Liver (tissue), 9 donors: ENCODE data around the gene NLGN1. TPM values are rescaled to one million over a fixed set of nuclear protein-coding genes. Genes with fewer than 3 reads are reported as not detected.

ENCODE experiments used
- DNase-seq: peaks from one replicate; pipeline ENCODE4 v3.0.0-alpha.2; 2017; ENCODE audit warnings: low spot score
- H3K27ac ChIP-seq, 2 donors: one replicate each; pipeline ENCODE4 v1.7.0; 2013; ENCODE audit warnings: inconsistent platforms in 2 of 2, low read length in 2 of 2, control low read depth in 1 of 2, low read depth in 1 of 2, mild to moderate bottlenecking in 1 of 2
- H3K27me3 ChIP-seq, 4 donors: one replicate each; pipeline versions ENCODE4 v1.6.1 to v1.7.0; 2013; ENCODE audit warnings: low read length in 3 of 4, inconsistent platforms in 1 of 4, mild to moderate bottlenecking in 1 of 4, moderate library complexity in 1 of 4; ENCODE audit not compliant: control insufficient read depth in 4 of 4, insufficient read depth in 4 of 4
- H3K36me3 ChIP-seq, 4 donors: one replicate each; pipeline versions ENCODE4 v1.6.1 to v1.7.0; 2013; ENCODE audit warnings: low read length in 3 of 4, mild to moderate bottlenecking in 3 of 4, low read depth in 1 of 4, moderate library complexity in 1 of 4; ENCODE audit not compliant: control insufficient read depth in 4 of 4, insufficient read depth in 3 of 4
- H3K4me1 ChIP-seq, 4 donors: one replicate each; pipeline versions ENCODE4 v1.6.1 to v1.7.0; 2013; ENCODE audit warnings: low read length in 3 of 4, mild to moderate bottlenecking in 3 of 4, moderate library complexity in 1 of 4; ENCODE audit not compliant: control insufficient read depth in 4 of 4, insufficient read depth in 4 of 4
- H3K4me3 ChIP-seq, 3 donors: one replicate each; pipeline versions ENCODE4 v1.6.1 to v1.7.0; 2013; ENCODE audit warnings: low read length in 3 of 3, control low read depth in 1 of 3, low read depth in 1 of 3, mild to moderate bottlenecking in 1 of 3
- H3K9ac ChIP-seq, 2 donors: one replicate each; pipeline ENCODE4 v1.7.0; 2013; ENCODE audit warnings: low read length in 2 of 2, mild to moderate bottlenecking in 2 of 2, moderate library complexity in 2 of 2, control low read depth in 1 of 2, low read depth in 1 of 2
- H3K9me3 ChIP-seq, 4 donors: one replicate each; pipeline versions ENCODE4 v1.6.1 to v1.7.0; 2013; ENCODE audit warnings: low read length in 3 of 4; ENCODE audit not compliant: control insufficient read depth in 4 of 4
- ATF3 ChIP-seq: IDR thresholded peaks from 2 replicates; pipeline ENCODE4 v1.6.1; 2016; ENCODE audit warnings: antibody characterized with exemption
- CTCF ChIP-seq: fragments of 150-350 bp; IDR thresholded peaks from 2 replicates; pipeline ENCODE4 v1.5.1; 2017; ENCODE audit warnings: improper control_type of control experiment, low read depth, low read length; ENCODE audit not compliant: missing input control
- EGR1 ChIP-seq, 2 donors: IDR thresholded peaks; 2 replicates each; pipeline ENCODE4 v1.6.1; 2016 to 2018; ENCODE audit warnings: antibody characterized with exemption in 2 of 2, low read depth in 2 of 2
- FOXA1 ChIP-seq: IDR thresholded peaks from 2 replicates; pipeline ENCODE4 v1.6.1; 2016; ENCODE audit warnings: antibody characterized with exemption
- FOXA2 ChIP-seq: IDR thresholded peaks from 2 replicates; pipeline ENCODE4 v1.6.1; 2016; ENCODE audit warnings: antibody characterized with exemption
- GABPA ChIP-seq, 2 donors: IDR thresholded peaks in 1 of 2; conservative IDR thresholded peaks in 1 of 2; 2 replicates each; pipeline ENCODE4 v1.6.1; 2016; ENCODE audit warnings: antibody characterized with exemption in 2 of 2, mild to moderate bottlenecking in 1 of 2, moderate library complexity in 1 of 2
- HNF4A ChIP-seq, 2 donors: conservative IDR thresholded peaks; 2 replicates each; pipeline ENCODE4 v1.6.1; 2016; ENCODE audit warnings: antibody characterized with exemption in 2 of 2, mild to moderate bottlenecking in 2 of 2
- HNF4G ChIP-seq: IDR thresholded peaks from 2 replicates; pipeline ENCODE4 v1.6.1; 2016; ENCODE audit warnings: antibody characterized with exemption
- JUND ChIP-seq, 2 donors: IDR thresholded peaks; 2 replicates each; pipeline ENCODE4 v1.6.1; 2016; ENCODE audit warnings: antibody characterized with exemption in 2 of 2
- NR2F2 ChIP-seq: IDR thresholded peaks from 2 replicates; pipeline ENCODE4 v1.6.1; 2016; ENCODE audit warnings: antibody characterized with exemption
- RAD21 ChIP-seq, 2 donors: IDR thresholded peaks; 2 replicates each; pipeline ENCODE4 v1.6.1; 2016; ENCODE audit warnings: antibody characterized with exemption in 2 of 2, mild to moderate bottlenecking in 2 of 2
- RXRA ChIP-seq, 2 donors: IDR thresholded peaks; 2 replicates each; pipeline ENCODE4 v1.6.1; 2017 to 2018; ENCODE audit warnings: antibody characterized with exemption in 2 of 2, mild to moderate bottlenecking in 1 of 2
- SP1 ChIP-seq: IDR thresholded peaks from 2 replicates; pipeline ENCODE4 v1.6.1; 2018; ENCODE audit warnings: antibody characterized with exemption, mild to moderate bottlenecking
- TAF1 ChIP-seq: conservative IDR thresholded peaks from 2 replicates; pipeline ENCODE4 v1.6.1; 2016; ENCODE audit warnings: antibody characterized with exemption, mild to moderate bottlenecking
- YY1 ChIP-seq: IDR thresholded peaks from 2 replicates; pipeline ENCODE4 v1.6.1; 2016; ENCODE audit warnings: antibody characterized with exemption, mild to moderate bottlenecking
- WGBS: extraction: QIAGEN DNeasy Blood & Tissue Kit; methylation state at CpG from one replicate; pipeline ENCODE4 v1.1.7; 2013; 5-methylcytosine and 5-hydroxymethylcytosine counted together
- polyA plus RNA-seq, 2 donors: library from polyadenylated mRNA; stranded (reverse) in 1 of 2; unstranded in 1 of 2; fragments of 200-250 nt in 1 of 2; fragments of >200 nt in 1 of 2; fragmentation: Nextera tagmentation in 1 of 2; extraction: Ambion mirVana in 1 of 2; gene quantifications; one replicate each; pipeline versions ENCODE4 v1.2.1 to v1.2.3, GENCODE V29; 2013 to 2015
- total RNA-seq, 2 donors: library from RNA; depleted of rRNA; stranded (reverse); fragments of >200 nt; gene quantifications; one replicate each; pipeline ENCODE4 v1.2.3, GENCODE V29; 2014
- TF ChIP-seq, protein P1 (sequence below): IDR thresholded peaks from 2 replicates; pipeline ENCODE4 v1.6.1; 2016; ENCODE audit warnings: antibody characterized with exemption
- TF ChIP-seq, protein P2 (sequence below): IDR thresholded peaks from 2 replicates; pipeline ENCODE4 v1.6.1; 2016; ENCODE audit warnings: antibody characterized with exemption, mild to moderate bottlenecking
- TF ChIP-seq, protein P3 (sequence below): IDR thresholded peaks from 2 replicates; pipeline ENCODE4 v1.6.1; 2016; ENCODE audit warnings: antibody characterized with exemption
- donor health status: healthy.
- donor health status: healthy.
- donor health status: healthy.
- donor health status: healthy.
- donor health status: healthy.

The NLGN1 gene
- total and polyA plus RNA-seq, 4 donors, result 0.02 to 0.67 (median 0.37) TPM; not detected in 1

DNA sequence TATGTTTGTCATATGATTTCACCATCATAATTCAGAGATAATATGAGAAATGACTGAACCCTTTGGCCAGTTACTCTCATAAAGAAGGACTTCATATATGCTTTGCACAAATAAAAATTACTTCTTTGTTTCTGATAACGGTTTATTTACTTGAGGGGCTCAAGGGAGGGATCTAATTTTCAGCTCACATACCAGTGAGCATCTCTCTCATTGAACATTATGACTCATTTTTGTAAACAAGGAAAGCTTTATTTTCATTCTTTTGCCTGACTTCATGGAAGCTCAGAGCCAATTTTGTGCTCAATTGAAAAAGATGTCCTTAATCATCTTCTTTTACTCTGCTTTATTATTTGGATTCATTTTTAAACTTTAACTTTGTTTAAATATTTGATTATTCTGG is 5.8 kb downstream of the NLGN1 start (continued):
- no peak for TF ChIP-seq FOXA2
- TF ChIP-seq EGR1 (IDR thresholded peaks at IDR 0.05; ENCODE audit: low read depth in 2 of 2), result no peak
- no peak for TF ChIP-seq FOXA1

GRCh38 chr3:173404156-173404555 is 6.6 kb downstream of the NLGN1 start:
- no peak overlapping the region for H3K4me3 ChIP-seq
- no peak for DNase-seq
- WGBS, result 80% methylated on average over 1 of the region's 1 CpG
- H3K9ac ChIP-seq, result no peak overlapping the region
- no peaks in the 10 kb centered on the region for H3K4me1 ChIP-seq
- no peaks in the 10 kb centered on the region for H3K27me3 ChIP-seq
- H3K9me3 ChIP-seq, result no peaks in the 10 kb centered on the region
- no peak for TF ChIP-seq TAF1
- no peak for TF ChIP-seq HNF4G
- TF ChIP-seq, protein P1, sequence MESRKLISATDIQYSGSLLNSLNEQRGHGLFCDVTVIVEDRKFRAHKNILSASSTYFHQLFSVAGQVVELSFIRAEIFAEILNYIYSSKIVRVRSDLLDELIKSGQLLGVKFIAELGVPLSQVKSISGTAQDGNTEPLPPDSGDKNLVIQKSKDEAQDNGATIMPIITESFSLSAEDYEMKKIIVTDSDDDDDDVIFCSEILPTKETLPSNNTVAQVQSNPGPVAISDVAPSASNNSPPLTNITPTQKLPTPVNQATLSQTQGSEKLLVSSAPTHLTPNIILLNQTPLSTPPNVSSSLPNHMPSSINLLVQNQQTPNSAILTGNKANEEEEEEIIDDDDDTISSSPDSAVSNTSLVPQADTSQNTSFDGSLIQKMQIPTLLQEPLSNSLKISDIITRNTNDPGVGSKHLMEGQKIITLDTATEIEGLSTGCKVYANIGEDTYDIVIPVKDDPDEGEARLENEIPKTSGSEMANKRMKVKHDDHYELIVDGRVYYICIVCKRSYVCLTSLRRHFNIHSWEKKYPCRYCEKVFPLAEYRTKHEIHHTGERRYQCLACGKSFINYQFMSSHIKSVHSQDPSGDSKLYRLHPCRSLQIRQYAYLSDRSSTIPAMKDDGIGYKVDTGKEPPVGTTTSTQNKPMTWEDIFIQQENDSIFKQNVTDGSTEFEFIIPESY, result no peak
- TF ChIP-seq GABPA (IDR thresholded peaks at IDR 0.05 in 1 of 2, conservative IDR thresholded peaks at IDR 0.05 in 1 of 2), result no peak
- TF ChIP-seq HNF4A (conservative IDR thresholded peaks at IDR 0.05), result no peak
- TF ChIP-seq FOXA1, result no peak
- TF ChIP-seq NR2F2, result no peak
- no peak for TF ChIP-seq RXRA (IDR thresholded peaks at IDR 0.05)
- TF ChIP-seq, protein P2, sequence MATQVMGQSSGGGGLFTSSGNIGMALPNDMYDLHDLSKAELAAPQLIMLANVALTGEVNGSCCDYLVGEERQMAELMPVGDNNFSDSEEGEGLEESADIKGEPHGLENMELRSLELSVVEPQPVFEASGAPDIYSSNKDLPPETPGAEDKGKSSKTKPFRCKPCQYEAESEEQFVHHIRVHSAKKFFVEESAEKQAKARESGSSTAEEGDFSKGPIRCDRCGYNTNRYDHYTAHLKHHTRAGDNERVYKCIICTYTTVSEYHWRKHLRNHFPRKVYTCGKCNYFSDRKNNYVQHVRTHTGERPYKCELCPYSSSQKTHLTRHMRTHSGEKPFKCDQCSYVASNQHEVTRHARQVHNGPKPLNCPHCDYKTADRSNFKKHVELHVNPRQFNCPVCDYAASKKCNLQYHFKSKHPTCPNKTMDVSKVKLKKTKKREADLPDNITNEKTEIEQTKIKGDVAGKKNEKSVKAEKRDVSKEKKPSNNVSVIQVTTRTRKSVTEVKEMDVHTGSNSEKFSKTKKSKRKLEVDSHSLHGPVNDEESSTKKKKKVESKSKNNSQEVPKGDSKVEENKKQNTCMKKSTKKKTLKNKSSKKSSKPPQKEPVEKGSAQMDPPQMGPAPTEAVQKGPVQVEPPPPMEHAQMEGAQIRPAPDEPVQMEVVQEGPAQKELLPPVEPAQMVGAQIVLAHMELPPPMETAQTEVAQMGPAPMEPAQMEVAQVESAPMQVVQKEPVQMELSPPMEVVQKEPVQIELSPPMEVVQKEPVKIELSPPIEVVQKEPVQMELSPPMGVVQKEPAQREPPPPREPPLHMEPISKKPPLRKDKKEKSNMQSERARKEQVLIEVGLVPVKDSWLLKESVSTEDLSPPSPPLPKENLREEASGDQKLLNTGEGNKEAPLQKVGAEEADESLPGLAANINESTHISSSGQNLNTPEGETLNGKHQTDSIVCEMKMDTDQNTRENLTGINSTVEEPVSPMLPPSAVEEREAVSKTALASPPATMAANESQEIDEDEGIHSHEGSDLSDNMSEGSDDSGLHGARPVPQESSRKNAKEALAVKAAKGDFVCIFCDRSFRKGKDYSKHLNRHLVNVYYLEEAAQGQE, result no peak
- TF ChIP-seq FOXA2, result no peak
- TF ChIP-seq JUND (IDR thresholded peaks at IDR 0.05), result no peak
- TF ChIP-seq, protein P3, sequence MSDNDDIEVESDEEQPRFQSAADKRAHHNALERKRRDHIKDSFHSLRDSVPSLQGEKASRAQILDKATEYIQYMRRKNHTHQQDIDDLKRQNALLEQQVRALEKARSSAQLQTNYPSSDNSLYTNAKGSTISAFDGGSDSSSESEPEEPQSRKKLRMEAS, result no peak
- TF ChIP-seq YY1, result no peak
- TF ChIP-seq SP1, result no peak
- TF ChIP-seq RAD21 (IDR thresholded peaks at IDR 0.05), result no peak
- TF ChIP-seq ATF3, result no peak
- TF ChIP-seq CTCF, result no peak
- TF ChIP-seq EGR1 (IDR thresholded peaks at IDR 0.05; ENCODE audit: low read depth in 2 of 2), result no peak
- no peak overlapping the region for H3K27ac ChIP-seq
- no peaks in the 10 kb centered on the region for H3K36me3 ChIP-seq
